Stimulated activated naive CD4-positive, alpha-beta T cell treated with Interleukin-2 at 50 U/mL for 16 hours (primary cell): ENCODE data around the gene DCP1B.

Source experiments
- DNase-seq: peaks from one replicate; lab custom pipeline; 2025; lab: John Stamatoyannopoulos, UW

The DCP1B gene

DNA sequence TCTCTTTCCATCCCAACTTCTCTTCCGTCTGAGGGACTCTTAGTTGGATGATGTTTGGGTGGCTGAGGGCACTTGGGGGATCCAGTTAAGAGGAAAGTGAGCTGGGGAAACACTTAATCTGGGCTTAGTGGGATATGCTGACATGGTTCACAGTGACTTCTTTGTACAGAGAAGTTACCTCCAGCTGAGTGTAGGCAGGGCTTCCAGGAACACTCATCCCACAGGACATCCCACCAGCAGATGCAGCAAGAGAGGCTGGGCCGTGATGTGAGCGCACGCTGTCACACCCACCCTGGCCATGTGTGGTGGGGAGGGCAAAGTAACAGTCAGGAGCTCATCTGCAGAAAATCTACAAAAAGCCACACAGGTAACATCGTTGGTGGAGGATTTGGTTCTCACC is 85.0 kb downstream of the DCP1B start:
- DNase-seq = no peak

DNA sequence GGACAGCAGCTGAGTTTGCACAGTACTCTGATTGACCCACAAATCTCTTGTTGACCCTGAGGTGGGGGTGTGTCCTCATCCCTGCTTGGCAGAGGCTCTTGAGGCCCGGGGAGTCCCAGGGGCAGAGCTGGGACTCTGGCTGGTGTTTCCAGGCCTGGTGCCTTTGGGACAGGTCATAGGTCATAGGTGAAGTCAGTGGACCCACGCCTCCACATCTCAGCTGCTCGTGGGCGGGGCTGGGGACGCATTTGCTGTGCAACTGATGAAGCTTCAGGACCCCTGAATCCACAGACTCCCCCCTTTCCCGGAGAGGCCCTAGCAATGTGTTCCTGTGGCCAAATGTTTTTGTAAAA is 85.4 kb downstream of the DCP1B start:
- no peak for DNase-seq

- DNase-seq = no peak
These were observed 86.0 kb downstream of the DCP1B start, which contains the start of gene CACNA2D4 for GRCh38 chr12:1918081-1918883. Gene CACNA2D4, minus strand, starts transcription at chr12:1918652. Its CDS starts 179 bp downstream, at chr12:1918473.

DNA sequence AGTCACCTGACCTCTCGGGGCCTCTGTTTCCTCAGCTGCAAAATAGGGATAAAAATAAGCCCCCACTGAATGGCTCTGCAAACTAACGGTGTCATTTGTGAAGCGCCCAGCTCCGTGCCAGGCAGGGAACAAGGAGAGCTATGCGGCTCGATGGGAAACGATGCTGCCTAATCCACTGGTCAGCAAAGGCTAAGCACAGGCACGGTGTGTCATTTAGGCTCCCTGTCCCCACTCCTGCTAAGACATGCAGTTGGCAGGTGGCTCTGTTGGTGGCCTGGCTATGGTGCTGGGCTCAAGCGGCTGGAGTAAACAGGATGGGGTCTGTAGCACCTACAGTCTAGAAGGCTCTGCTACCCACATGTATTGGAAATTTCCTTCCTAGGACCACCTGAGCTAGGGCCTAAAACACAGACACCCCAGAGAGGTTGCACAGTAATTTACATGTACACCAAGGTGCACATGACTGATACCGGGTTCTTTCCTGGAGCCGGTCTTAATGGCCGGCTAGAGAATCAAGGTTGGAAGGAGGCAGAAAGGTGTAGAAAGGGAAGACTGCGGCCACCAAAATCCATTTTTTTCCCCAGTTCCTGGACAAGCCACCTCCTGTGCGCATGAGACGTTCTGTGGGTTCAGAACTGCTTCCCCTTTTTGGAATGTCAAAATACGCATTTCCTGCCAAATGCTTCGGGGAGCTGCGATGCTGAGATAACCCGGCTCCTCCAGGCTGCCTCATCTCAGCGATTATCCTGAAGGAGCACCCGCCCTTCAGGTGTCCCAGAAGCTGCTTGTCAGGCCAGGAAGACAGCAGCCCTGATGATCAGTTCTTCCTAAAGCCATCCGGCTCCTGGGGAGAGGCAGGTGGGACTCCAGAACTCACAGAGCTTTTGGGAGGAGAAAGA is 86.8 kb downstream of the DCP1B start:
- no peak for DNase-seq

GRCh38 chr12:1916371-1917171 is 87.7 kb downstream of the DCP1B start:
- DNase-seq = no peak

GRCh38 chr12:1915082-1915968 is 88.9 kb downstream of the DCP1B start:
- DNase-seq = peak; percentile 4

DNA sequence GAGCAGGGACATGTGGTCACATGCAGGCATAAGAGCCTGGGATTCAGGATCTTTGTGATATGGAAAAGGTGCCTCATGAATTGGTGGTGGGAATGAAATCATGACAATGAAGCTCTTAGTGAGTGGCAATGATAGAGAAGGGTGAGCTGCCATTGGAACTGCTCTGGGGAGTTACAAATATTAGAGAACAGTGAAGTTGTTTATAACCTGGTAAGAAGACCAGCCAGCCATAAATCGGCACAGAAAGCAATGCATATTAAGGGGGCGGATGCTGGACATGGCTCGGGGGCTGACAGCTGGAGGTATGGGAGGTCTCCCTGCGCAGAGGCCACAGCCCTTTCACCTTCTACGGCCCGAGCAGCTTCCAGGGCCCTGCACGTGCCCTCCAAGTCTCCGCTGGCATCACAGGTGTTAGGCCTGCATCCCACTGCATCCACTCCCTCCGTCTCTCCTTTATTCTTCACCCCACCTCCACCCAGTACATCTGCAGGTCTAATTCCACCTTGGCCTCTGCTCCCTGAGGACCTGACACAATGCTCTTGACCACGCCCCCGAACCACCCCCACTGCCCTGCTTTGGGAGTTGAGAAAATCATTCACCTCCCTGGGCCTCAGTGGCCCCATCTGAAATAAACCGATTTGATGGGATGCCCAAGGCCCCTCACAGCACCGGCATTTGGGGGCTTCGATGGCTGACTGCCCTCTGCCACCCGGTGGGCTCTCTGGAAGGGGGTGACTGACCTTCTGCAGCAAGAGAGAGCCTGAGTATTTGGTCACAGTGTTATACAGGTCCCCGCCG is 89.9 kb downstream of the DCP1B start:
- DNase-seq = no peak

GRCh38 chr12:1913377-1914113 is 90.7 kb downstream of the DCP1B start:
- DNase-seq = no peak

GRCh38 chr12:1912580-1913376 is 91.5 kb downstream of the DCP1B start:
- no peak for DNase-seq

DNA sequence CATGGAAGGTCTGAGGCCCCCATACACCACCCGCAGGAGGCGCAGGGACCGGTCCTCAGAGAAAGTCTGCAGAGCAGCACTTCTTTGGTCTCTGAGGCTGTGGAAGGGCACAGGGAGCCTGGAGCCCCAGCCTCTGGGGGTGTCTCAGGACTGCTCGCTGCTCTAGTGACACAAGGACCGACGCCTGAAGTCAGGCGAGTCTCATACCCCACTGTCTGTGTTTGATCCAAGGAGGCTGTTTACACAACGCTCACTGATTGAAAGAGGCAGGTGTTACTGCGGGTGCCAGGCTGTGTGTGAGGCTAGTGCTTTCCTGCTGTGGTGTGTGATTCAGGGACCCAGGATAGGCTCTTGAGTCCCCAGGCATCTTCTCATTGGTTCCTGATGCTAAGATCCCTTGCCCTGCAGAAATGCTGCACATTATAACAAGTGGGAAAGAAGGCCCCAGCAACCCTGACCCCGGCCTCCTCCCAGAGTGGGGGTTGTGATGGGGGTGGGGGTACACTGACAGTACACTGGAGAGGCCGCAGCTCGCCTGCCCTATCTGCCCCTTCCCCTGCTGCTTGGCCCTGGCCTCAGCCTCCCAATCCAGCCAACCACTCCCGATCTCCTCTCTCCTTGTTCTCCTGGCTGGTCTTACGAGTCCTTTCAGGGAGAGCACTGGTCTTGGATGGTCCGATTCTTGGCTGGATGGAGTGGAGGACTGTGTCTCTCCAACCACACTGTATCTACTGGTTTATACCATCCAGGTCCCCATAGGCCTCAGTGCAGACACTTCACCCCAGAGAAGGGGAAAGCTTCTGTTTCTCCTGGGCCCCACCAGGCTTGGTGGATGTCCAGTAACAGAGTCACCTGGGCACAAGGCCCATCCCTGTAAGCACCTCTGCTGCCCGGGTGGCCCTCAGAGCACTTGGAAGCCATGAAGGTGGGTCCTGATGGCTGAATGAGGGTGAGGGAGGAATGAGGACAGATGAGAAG is 92.4 kb downstream of the DCP1B start:
- DNase-seq = no peak

GRCh38 chr12:1910468-1910867 is 93.8 kb downstream of the DCP1B start:
- no peak for DNase-seq

DNA sequence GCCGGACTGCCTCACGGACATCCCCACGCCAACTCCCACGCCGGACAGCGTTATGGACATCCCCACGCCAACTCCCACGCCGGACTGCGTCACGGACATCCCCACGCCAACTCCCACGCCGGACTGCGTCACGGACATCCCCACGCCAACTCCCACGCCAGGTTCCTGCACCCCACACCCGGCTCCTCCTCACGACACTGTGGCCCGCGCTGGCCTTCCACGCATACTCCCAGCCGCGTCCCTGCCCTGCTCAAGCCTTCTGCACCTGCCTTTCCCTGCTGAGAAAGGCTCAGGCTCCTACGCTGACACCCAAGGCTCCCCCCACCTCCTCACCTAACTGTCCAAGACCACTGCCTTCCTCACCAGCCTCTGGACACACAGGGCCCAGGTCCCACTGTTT is 95.5 kb downstream of the DCP1B start:
- no peak for DNase-seq

DNA sequence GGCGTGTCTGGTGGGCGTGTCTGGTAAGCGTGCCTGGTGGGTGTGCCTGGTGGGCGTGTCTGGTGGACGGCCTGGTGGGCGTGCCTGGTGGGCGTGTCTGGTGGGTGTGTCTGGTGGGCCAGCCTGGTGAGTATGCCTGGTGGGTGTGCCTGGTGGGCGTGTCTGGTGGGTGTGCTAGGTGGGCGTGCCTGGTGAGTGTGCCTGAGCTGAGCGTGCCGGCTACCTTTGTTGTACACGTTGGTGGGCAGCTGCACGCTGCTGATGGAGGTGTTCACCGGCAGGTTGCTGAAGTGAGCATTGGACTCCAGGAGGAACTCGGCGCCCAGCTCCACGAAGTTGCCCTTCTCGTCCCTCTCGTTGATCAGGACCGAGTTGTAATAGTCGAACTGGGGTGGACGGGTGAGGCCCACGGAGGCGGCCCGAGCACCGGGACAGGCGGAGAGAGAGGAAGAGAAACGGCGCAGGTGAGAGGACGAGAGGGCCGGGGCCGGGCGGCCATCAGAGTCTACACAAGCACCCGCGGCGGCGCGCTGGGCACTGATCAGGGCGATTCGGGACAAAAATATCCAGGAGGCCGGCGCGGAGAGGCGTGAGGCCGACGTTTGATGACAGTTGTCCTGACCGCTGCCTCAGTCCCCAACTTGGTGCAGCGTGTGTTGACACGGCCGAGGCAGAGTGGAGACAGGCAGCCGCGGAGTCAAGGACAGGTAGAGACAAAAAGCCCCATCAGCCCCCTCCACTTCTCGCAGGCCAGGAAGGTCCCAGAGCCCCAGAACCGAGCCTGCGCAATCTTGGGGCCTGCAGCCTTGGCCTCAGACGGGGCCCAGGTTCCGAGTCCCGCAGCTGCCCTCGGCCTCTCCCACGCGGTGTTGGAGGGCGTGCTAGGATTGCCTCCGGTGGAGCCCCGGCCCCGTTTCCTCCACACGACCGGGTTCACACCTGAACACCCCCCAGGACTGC is 96.3 kb downstream of the DCP1B start:
- peak; percentile 15 for DNase-seq

DNA sequence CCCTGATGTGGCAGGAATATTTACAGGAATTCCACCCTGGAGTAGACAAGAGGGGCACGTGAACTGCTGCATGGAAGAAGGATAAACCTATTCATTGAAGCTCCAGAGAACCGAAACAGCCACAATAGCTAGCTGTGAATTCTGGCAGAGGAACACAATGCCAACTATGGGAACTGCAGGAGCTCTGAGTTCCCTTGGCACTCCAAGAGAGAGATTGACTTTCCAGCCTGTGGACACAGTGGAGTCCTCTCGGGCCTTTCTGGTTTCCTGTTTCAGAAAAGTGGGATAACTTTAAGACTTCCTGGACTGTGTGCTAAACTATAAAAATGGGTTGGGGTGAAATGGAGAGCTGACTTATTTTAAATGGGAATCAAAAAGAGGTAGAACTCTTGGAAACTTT is 97.7 kb downstream of the DCP1B start:
- DNase-seq = no peak

GRCh38 chr12:1904875-1905274 is 99.4 kb downstream of the DCP1B start:
- DNase-seq = no peak

- no peak for DNase-seq
These were observed 107.3 kb downstream of the DCP1B start for GRCh38 chr12:1896964-1897363.
